GM18870 (cell line): ENCODE data around the gene RFTN1.

Experiments used
- ATAC-seq: cut with Tn5 transposase; IDR thresholded peaks from one replicate; pipeline ENCODE4 v1.9.1; 2021; ENCODE audit warnings: moderate library complexity; ENCODE audit not compliant: unreplicated experiment

RFTN1 gene

DNA sequence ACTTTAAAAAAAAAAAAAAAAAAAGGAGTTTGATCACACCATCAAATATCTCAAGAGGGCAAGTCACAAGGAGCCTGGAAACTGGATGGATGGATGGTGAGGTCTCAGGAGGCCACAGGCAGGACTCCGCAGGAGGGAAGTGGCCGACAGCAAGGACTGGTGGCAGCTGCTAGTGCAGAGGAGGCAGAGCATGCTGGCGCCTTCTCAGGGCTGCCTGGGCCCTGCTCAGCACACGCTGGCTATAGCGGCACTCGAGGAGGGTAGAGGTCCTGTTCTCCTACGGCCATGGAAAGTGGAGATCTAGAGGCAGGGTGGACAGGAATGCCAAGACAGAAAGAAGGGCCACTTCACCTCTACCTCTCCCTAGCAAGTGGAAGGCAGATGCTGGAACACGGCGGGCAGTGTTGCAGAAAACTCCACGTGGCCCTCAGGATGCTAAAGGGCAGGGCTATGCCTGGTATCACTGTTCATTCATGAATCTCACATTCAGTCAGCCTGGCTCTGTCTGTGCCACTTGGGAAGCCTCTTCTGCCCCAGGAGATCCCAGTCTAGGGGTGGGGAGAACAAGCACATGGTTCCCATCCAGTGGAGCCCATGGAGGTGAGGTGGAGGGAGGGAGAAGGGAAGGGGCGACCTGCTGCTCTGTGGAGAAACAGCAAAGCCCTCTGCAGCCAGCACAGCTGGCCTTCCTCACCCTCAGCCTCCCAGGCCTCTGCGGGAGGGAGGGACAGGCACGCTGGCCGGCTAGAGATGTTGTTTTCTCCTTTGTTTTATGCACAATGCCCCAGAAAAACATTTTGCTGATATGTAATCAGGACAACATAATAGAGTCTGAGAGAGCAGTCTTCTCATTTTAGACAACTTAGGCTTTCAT, 177.5 kb downstream of the RFTN1 start:
- ATAC-seq: no peak

GRCh38 chr3:16335333-16335732, 178.2 kb downstream of the RFTN1 start:
- ATAC-seq: no peak

- ATAC-seq: no peak
Observed at GRCh38 chr3:16334909-16335308, 178.6 kb downstream of the RFTN1 start.

DNA sequence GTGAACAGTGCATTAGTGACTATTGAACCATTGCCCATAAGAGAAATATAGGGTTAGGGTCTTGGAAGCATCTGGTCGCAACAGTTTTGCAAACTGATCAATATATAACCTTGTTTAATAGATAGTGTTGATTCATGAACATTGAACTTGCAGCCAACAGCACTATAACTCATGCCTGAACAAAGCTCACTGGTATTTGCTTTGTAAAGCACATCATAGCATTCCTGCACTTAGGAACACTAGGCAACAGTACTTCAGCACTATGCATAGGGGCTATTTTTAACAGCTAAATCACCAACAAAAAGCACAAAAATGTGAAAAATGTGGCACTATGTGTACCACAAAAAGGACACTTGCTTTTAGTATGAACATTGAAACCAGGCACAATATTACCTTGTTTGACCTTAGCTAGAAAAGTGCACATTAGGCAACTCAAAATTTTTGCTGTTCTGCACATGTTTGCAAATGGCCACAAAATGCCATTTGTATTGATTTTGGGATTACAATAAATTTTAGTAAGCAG, 180.5 kb downstream of the RFTN1 start:
- no peak for ATAC-seq

DNA sequence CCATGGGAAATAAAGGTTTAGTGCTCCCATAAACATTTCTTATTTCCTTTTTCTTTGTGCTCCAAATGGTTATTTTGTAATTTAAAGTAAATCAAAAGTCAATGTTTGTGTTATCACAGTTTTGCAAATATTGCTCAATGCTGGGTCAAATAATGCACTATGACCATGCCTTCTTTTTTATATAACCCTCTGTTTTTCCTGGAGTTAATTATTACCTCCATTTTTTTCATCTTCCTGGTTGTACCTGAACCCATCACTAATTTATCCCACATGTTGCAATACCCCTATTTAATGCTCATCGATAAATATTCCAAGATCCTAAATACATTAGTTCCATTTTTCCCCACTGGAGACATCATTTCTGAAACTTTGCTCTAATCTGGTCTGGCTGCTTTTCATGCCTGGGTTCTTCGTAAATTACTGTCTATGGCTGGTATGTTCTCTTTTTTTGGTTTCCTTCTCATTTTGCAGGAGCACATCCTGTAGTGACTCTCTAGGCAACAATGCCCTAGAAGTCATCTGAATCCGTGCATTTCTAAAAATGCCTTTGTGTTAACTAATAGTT, 182.1 kb downstream of the RFTN1 start:
- no peak for ATAC-seq

DNA sequence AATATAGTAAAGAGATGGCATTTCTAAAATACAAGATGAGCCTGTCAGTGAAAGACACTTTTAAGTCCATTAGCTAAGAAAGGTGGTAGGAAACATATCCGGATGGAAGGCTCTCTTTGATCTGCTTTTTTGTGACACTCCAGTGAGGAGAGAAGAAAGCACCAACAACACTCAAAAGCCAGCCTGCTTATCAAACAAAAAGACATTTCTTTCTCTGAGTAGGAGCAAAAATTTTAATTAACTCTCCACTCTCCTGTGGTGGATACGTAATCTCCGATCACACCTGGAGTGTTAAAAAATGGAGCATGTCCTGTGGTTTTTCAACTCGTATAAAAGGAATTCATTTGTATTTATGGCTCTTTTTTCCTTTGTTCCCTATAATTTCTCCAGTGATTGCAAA, 183.1 kb downstream of the RFTN1 start:
- ATAC-seq: no peak

- ATAC-seq: no peak
Observed at GRCh38 chr3:16329826-16330129, 183.7 kb downstream of the RFTN1 start.

DNA sequence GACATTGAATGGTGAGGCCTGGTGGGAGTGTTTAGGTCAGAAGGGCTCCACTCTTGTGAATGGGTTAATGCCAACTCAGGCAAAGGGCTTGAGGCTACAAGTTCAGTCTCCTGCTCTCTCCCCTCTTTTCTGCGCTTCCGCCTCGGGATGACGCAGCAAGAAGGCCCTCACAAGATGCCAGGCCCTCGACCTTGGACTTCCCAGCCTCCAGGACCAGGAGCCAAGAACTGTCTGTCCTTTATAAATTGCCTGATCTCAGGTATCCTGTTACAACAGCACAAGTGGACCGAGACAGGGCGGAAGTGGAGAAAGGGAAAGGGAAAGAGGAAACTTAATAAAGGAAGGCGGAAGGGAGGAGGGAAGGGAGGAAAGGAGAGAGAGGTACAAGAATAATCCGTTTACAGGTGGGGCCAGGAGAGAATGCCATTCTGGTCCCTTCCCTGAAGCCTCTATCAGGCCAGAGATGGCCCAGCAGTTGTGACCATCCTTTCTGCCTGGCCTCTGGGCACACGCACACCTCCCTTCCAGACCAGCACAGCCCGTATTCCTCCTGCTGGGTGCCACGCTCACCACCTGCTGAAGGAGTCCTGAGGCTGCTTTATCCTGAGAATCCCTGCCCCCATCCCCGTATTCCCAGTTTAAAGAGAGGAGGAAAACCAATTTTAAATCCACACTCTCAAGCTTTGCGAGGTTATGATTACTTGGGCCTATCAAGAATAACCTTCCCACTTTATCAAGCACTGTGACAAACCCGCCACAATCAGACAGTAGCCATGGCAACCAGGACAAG, 184.3 kb downstream of the RFTN1 start:
- ATAC-seq: no peak

DNA sequence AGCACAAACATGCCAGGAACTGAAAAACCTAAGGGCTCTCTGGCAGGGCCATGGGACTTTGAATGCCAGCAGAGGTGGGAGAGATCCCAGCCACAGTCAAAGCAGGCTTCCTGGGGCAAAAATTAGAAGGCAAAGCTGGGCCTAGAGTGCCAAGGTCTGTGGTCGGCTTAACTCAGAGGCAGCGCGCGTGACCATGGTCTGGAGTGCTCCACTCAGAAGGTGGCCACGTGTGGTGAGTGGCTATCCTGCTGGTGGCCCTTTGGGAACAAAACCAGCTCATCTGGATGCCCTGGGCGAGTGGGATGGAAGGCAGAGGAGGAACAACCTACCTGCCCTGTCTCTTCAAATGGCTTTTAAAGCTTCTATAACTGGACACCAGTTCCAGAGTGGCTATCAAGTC, 185.4 kb downstream of the RFTN1 start:
- ATAC-seq: no peak

- no peak for ATAC-seq
Observed at GRCh38 chr3:16326724-16327349, 186.7 kb downstream of the RFTN1 start.

- ATAC-seq: no peak
Observed at GRCh38 chr3:16325850-16326249, 187.6 kb downstream of the RFTN1 start.

GRCh38 chr3:16323737-16324136, 189.8 kb downstream of the RFTN1 start:
- ATAC-seq: no peak

- no peak for ATAC-seq
Observed at GRCh38 chr3:16322189-16322588, 191.3 kb downstream of the RFTN1 start.

DNA sequence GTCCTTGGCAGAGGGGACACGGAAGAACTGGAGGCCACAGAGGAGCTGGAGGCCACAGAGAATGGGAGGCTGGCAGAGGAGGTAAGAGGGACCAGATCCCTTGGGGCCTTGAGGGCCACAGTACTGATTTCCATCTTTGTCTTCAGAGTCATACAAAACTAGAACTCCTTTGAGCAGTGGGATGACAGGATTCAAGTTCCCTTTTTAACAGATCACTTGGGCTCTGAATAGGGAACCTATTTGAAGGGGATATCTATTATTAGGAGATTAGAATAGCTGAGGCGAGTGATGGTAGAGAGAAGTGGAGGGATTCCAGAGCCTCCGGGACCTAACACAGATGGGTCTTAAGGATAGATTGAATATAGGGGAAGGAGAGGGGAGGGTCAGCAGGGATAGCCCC, 192.8 kb downstream of the RFTN1 start:
- no peak for ATAC-seq

DNA sequence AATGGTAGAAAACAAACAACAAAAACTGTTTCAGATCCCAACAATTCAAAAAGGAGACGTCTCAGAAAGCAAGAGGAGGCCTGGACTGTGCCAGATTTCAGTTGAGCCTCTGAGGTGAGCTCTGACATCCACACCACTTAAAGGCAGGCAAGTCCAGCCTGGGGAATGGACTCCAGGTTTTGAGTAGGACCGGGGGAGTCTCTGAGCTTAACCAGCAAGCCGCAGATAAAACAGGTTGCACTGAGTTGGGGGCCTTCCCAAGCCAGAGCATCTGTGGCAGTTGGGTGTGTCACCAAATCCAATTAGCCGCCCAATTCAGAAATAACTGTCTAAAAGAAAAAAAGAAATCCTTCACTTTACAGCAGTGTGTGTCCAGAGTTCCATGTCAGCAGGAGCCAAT, 193.8 kb downstream of the RFTN1 start:
- ATAC-seq: no peak

DNA sequence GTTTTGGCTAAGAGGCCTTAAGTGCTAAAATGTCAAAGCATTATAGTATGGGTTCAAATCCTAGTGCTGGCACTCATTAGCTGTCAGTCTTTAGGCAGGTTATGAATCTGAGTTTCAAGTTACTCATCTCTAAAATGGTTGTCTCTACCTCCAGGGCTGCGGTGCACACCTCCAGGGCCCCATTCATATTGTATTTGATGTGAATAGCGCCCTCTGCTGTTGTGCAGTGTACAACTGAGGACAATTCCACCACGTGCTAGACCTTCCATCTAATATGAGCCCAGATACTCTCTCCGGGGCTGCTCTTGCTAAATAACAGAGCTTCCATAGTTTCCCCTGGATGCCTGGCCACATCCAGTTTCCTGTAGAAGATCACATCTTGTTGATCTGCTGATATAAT, 194.2 kb downstream of the RFTN1 start:
- no peak for ATAC-seq

DNA sequence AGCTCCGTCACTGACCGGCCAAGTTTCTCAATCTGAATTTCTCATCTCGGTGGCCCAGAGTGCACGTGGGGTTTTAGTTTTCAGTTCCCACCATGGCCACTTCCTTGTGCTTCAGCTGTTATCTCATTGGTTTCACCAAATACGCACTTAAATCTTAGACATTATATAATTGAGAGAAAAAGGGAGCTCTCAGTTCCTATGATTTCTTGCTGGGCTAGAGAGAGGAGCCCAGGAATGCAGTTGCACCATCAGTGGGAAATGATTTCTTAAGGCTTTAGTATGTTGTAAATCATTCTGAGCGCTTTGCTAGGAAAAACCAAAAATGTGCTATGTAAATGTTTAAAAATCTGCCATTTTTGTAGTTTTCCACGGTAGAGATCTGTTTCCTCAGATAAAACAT, 195.3 kb downstream of the RFTN1 start:
- no peak for ATAC-seq

DNA sequence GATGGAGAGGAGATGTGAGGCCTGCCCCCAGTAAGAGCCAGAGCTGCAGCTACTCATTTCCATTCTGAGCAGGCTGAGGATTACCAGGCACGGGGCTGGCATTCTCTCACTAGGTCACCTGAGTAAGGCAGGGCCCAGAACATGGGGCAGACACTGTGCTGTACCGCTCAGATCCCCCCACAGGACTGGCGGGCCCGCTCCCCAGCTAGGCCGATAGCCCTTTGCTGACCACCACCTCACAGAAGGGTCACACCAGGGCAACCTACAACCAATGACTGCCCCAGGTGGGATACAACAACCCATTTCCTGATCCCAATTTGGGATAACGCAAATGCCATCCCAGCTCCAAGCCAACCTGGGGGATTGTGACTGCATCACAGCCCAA, 195.9 kb downstream of the RFTN1 start:
- no peak for ATAC-seq

- no peak for ATAC-seq
Observed at GRCh38 chr3:16316847-16317560, 196.5 kb downstream of the RFTN1 start.

DNA sequence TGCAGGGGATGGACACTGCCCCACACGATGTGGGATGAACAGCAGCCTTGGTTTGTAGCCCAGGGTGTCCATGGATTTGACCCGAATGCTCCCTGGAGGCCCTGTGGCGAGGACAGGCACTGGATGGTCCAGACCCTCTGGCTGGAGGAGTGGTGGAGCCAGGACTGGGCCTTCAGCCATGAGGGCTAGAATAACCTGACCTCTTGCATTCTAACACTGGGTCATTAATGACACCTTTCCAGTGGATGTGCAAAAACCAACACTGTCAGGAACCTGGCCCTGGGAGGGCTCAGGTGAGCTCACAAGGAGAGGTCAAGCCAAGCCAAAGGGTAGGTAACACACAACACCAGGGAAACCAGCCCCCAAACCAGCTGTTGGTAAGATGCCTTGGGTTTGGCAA, 197.1 kb downstream of the RFTN1 start:
- ATAC-seq: no peak

- no peak for ATAC-seq
Observed at GRCh38 chr3:16315623-16316022, 197.9 kb downstream of the RFTN1 start.
